ENCODE measurements around the gene CCDC186.

Gene CCDC186

DNA sequence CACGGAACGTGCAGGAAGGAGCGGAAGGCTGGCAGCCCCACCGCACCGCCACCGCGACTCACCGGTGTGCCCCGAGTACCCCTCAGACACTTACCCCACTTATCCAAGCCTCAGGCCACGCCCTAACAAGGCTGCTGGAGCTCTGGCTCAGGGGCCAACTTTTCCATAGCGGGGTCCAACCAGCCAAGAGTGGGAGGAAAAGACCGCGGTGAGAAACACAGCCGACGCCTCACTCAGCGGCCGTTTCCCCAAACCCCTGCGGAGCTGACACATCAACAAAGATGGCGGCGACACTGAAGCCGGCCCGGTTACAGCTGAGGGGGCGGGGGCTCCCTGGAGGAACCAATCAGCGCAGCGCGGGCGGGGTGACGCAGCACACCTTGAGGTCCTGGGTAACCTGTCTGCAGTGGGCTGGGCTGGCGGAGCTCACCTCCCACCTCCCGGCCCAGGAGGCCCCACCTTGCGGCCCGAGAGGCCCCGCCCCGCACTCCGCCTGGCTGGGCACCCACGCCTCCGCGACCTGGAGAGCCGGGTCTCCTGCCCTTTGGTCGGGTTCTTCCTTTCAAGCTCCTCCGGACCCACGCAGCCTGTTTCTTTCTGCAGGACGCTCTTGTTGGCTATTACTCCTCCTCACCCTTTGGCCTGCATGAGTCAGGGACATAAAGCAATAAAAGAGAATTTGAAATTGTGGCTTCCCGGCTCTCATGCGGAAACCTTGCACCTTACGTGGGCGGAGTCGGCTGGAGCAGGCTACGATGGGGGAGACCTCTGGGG lies at the start of gene CCDC186:
Gene CCDC186 (minus strand): TSS at position 283 of the 774 bp plus-strand sequence. CDS start 10,935 bp downstream, outside the sequence.
- peaks cover 18% of the 10 kb centered on the region for H3K36me3 Mint-ChIP-seq
- peaks cover 18% of the 10 kb centered on the region for H3K27me3 Mint-ChIP-seq
- H3K4me3 Mint-ChIP-seq: peak within 1 kb of the TSS; percentile 99
- peak; percentile 99 for DNase-seq
- H3K9me3 Mint-ChIP-seq: no peaks in the 10 kb centered on the region
- H3K4me1 Mint-ChIP-seq: peaks cover 36% of the 10 kb centered on the region
- CTCF ChIA-PET: interaction anchor here (1.5 kb wide), 1 partner anchor 375 kb away, joined by 3 read pairs; no protein-coding TSS in a partner anchor
- peak within 1 kb of the TSS; percentile 97 for H3K27ac Mint-ChIP-seq

DNA sequence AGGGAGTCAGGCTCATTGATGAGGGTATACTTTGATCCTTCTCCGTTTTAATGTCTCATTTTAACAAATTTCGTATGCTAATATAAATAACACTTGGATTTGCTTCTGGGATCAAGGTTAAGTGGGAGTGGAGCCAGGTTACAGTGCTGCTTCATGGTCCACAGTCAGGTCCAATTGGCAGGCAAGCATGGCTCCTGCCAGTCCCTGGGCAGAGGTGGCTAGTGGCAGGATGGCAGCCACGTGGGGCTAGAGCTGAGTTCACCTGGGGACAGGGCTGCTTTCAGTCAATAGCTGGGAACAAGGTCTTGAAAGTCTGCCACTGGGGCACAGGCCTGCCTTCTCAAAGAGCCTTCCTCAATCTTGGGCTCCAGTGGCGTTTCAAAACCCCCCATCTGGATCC lies 49.1 kb upstream of the CCDC186 start:
- no peak for DNase-seq
- no peak overlapping the region for H3K4me3 Mint-ChIP-seq
- no peaks in the 10 kb centered on the region for H3K36me3 Mint-ChIP-seq
- H3K27ac Mint-ChIP-seq: no peak overlapping the region
- no peaks in the 10 kb centered on the region for H3K4me1 Mint-ChIP-seq
- H3K9me3 Mint-ChIP-seq: no peaks in the 10 kb centered on the region
- H3K27me3 Mint-ChIP-seq: peaks cover 18% of the 10 kb centered on the region
- CTCF ChIA-PET: interaction anchor here (1.8 kb wide), 1 partner anchor 81 kb away, joined by 5 read pairs; no protein-coding TSS in a partner anchor

DNA sequence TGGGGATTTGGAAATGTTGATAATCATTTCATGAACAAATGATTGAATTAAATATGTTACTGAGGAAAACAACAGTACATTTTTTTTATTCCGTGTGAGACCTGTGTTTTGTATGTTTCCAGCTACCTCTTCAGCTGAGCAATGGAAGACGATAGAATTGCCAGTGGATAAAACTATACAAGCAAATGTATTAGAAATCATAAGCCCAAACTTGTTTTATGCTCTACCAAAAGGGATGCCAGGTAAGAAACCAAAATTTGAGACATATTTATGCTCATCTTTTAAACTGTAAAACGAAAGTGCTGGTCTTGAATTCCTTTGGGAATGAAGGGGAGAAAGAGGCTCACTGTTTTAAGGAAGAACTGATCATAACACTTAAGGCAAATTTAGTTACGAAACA lies 47.2 kb upstream of the CCDC186 start:
- no peak overlapping the region for H3K27ac Mint-ChIP-seq
- no peaks in the 10 kb centered on the region for H3K4me1 Mint-ChIP-seq
- H3K4me3 Mint-ChIP-seq: no peak overlapping the region
- CTCF ChIA-PET: no interaction called here
- H3K9me3 Mint-ChIP-seq: no peaks in the 10 kb centered on the region
- H3K27me3 Mint-ChIP-seq: peaks cover 19% of the 10 kb centered on the region
- no peaks in the 10 kb centered on the region for H3K36me3 Mint-ChIP-seq
- DNase-seq: no peak

DNA sequence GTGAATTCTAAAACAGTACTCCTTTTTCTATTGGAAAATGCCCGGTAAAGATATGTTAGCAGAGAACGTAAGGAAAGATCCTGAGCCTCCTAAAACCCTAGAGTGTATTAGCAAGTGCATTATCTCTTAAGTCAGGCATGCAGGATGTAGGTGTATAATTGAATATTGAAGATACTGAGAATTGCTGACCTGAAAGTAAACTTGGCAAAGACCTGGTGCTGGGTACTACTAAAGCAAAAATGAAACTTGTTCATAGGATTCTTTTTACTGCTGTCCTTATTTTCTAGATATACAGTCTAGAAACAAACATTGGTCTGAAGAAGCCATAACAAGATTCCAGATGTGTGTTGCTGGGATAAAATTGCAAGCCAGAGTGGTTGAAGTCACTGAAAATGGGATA lies 46.3 kb upstream of the CCDC186 start:
- CTCF ChIA-PET: no interaction called here
- no peak overlapping the region for H3K27ac Mint-ChIP-seq
- peaks cover 16% of the 10 kb centered on the region for H3K27me3 Mint-ChIP-seq
- no peak overlapping the region for H3K4me3 Mint-ChIP-seq
- H3K9me3 Mint-ChIP-seq: no peaks in the 10 kb centered on the region
- no peaks in the 10 kb centered on the region for H3K4me1 Mint-ChIP-seq
- H3K36me3 Mint-ChIP-seq: no peaks in the 10 kb centered on the region
- no peak for DNase-seq

DNA sequence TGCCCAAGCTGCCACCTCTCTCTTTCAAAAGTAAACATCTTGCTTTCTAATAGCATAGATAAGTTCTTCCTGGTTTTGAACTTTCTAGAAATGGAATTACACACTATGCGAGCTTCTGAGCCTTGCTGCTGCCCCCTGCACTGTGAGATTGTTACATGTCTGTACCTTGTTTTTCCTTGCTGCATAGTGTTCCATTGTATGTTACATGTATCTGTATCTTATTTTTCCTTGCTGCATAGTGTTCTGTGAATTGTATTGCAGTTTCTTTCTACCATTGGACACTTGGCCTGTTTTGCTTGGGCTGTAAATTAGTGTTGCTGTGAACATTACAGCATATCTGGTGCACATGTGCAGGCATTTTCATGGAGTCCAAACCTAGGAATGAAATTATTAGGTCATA lies 41.0 kb upstream of the CCDC186 start:
- no peaks in the 10 kb centered on the region for H3K9me3 Mint-ChIP-seq
- DNase-seq: no peak
- peaks cover 10% of the 10 kb centered on the region for H3K27me3 Mint-ChIP-seq
- no peak overlapping the region for H3K4me3 Mint-ChIP-seq
- CTCF ChIA-PET: no interaction called here
- H3K4me1 Mint-ChIP-seq: no peaks in the 10 kb centered on the region
- no peak overlapping the region for H3K27ac Mint-ChIP-seq
- H3K36me3 Mint-ChIP-seq: no peaks in the 10 kb centered on the region

DNA sequence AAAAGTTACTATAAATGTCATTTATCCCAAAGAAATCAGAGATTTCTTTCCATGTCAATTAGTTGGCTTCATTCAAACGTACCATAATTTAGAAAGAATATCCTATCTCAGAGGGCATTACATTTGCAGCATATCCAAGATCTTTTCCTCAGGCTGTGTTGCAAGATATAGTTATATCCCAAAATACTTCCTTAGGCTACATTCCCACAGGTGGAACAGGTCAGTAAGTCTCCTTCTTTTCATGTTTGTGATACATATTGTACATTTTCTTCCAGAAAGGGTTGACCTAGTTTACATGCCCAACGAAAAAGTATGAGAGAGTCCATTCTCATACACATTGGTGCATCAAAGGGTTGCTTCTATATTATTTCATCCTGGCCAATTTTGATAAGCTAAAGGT lies 38.1 kb upstream of the CCDC186 start:
- Mint-ChIP-seq H3K27ac (no peak overlapping the region), H3K36me3 (no peaks in the 10 kb centered on the region), H3K4me3 (no peak overlapping the region)

DNA sequence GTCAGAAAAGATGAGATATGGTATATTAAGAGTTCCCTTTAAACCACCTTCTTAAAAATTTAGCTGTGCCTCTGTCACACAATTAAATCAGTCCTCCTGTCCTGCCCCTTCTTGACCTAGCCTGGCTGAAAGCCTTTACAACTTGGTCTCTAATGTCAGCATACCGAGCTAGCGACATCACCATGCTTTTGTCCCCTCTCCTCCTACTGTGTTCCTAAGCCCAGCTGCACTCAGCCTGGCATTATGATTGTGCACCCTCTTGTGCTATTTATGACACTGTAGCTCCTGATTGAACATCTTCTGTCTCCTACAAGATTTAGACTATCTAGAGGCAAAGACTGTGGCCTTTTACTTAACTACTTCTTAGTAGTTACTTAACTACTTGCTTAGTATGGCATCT lies 34.3 kb upstream of the CCDC186 start:
- CTCF ChIA-PET: interaction anchor here (0.6 kb wide), 1 partner anchor 31 kb away, joined by 3 read pairs; no protein-coding TSS in a partner anchor
- no peaks in the 10 kb centered on the region for H3K36me3 Mint-ChIP-seq
- H3K4me3 Mint-ChIP-seq: no peak overlapping the region
- H3K27me3 Mint-ChIP-seq: no peaks in the 10 kb centered on the region
- H3K27ac Mint-ChIP-seq: no peak overlapping the region
- no peaks in the 10 kb centered on the region for H3K9me3 Mint-ChIP-seq
- no peak for DNase-seq
- H3K4me1 Mint-ChIP-seq: no peaks in the 10 kb centered on the region

More for the DNA sequence above, 38.1 kb upstream of the CCDC186 start:
- DNase-seq: no peak
- no peaks in the 10 kb centered on the region for H3K9me3 Mint-ChIP-seq
- CTCF ChIA-PET: no interaction called here
- H3K27me3 Mint-ChIP-seq: peaks cover 6% of the 10 kb centered on the region
- H3K4me1 Mint-ChIP-seq: no peaks in the 10 kb centered on the region

DNA sequence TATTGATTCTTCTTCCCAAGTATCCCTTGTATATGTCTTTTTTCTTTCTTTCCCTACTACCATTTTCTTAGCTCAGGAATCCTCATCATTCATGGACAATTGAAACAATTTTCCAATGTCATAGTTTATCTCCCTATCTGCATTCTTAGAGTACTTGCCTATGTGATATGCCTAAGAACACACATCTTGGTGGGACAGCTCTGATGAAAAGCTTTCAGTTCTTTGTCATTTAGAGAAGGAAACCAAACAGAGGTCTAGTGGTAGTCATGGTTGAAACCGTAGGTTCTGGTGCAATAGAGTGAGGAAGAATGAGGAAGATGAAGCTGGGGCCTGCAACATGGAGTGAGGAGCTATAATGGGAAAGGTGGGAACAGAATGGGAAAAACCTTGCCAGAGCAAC lies 33.3 kb upstream of the CCDC186 start:
- CTCF ChIA-PET: no interaction called here
- Mint-ChIP-seq H3K36me3 (no peaks in the 10 kb centered on the region), H3K4me1 (no peaks in the 10 kb centered on the region), H3K27me3 (no peaks in the 10 kb centered on the region), H3K27ac (no peak overlapping the region), H3K9me3 (no peaks in the 10 kb centered on the region), H3K4me3 (no peak overlapping the region)
- DNase-seq: no peak

DNA sequence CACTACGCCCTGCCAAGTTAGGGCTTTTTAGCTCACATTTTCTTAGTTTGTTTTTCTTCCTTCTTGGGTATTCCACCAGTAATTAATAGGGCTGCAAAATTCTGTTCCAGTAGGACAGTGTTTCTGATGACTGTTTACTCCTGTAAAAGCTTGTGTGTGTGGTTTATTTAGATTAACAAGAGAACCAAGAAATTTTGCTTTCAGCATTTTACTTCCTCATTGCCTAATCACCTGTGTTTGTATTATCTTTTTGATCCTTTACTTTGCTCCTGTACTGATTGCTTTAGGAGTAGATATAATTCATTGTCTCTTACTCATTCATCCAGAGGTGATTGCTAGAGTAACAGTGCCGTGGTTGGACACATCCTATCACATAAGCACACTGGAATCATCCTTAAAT lies 32.9 kb upstream of the CCDC186 start:
- Mint-ChIP-seq H3K27me3 (no peaks in the 10 kb centered on the region), H3K9me3 (no peaks in the 10 kb centered on the region), H3K36me3 (no peaks in the 10 kb centered on the region), H3K27ac (no peak overlapping the region), H3K4me1 (no peaks in the 10 kb centered on the region), H3K4me3 (no peak overlapping the region)
- DNase-seq: no peak
- CTCF ChIA-PET: no interaction called here

DNA sequence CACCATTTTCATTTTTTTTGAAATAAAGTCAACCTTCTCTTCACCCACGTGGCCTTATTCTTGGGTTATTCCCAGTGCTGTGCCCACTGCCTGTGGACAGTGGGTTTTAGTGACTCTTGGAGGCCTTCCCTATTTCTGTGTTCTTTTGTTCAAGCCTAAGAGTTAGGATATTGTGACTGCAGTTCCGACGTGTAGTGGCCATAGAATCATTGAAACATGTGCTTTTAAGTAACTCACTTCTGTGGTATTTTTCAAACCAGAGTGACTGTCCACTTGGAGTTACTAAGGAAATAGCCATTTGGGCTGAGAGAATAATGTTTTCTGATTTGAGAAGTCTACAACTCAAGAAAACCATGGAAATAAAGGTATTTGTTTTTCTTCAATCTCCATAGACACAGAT lies 28.8 kb upstream of the CCDC186 start:
- Mint-ChIP-seq H3K4me3 (no peak overlapping the region), H3K27me3 (peaks cover 24% of the 10 kb centered on the region), H3K4me1 (no peaks in the 10 kb centered on the region), H3K36me3 (no peaks in the 10 kb centered on the region), H3K27ac (no peak overlapping the region), H3K9me3 (no peaks in the 10 kb centered on the region)
- CTCF ChIA-PET: interaction anchor here (0.5 to 0.7 kb wide), 3 partner anchors 11 to 118 kb away, joined by 3 read pairs; no protein-coding TSS in a partner anchor
- DNase-seq: no peak

DNA sequence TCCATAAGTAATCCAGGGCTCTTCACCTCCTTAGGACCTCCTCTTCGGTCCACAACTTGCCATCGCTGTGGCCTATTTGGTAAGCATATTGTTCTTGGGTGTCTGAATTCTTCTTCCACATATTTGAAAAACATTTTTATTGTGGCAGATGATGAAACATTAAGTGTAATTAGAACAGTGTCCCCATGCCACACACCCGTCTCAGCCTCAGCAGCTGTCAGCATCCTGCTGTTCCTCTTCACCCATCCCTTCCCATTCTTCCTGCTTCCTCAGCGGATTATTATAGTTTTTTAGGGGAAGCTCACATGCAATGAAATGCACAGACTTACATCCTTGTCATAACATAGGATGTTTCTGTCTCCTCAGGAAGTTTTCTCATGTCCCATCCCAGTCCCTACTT lies 25.2 kb upstream of the CCDC186 start:
- peaks cover 48% of the 10 kb centered on the region for H3K27me3 Mint-ChIP-seq
- CTCF ChIA-PET: no interaction called here
- no peak for DNase-seq
- H3K9me3 Mint-ChIP-seq: no peaks in the 10 kb centered on the region
- no peak overlapping the region for H3K27ac Mint-ChIP-seq
- H3K4me3 Mint-ChIP-seq: no peak overlapping the region
- H3K36me3 Mint-ChIP-seq: no peaks in the 10 kb centered on the region
- H3K4me1 Mint-ChIP-seq: peaks cover 11% of the 10 kb centered on the region

DNA sequence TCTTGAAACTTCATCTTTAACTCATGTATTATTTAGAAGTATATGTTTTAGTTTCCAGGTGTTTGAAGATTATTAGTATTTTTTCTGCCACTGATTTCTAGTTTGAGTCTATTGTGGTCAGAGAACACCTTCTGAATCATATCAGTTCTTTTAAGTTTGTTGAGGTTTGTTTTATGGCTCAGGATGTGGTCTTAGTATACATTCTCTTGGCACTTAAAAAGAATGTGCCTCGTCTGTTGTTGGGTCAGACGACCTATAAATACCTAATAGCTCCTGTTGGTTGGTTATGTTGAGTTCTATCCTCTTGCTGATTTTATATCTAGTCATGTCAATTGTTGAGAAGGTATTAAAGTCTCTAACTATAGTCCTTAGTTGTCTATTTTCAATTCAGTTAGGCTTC lies 21.1 kb upstream of the CCDC186 start:
- Mint-ChIP-seq H3K4me1 (peaks cover 11% of the 10 kb centered on the region), H3K27me3 (peaks cover 54% of the 10 kb centered on the region), H3K27ac (no peak overlapping the region), H3K4me3 (no peak overlapping the region), H3K36me3 (no peaks in the 10 kb centered on the region), H3K9me3 (no peaks in the 10 kb centered on the region)
- no peak for DNase-seq
- CTCF ChIA-PET: no interaction called here

DNA sequence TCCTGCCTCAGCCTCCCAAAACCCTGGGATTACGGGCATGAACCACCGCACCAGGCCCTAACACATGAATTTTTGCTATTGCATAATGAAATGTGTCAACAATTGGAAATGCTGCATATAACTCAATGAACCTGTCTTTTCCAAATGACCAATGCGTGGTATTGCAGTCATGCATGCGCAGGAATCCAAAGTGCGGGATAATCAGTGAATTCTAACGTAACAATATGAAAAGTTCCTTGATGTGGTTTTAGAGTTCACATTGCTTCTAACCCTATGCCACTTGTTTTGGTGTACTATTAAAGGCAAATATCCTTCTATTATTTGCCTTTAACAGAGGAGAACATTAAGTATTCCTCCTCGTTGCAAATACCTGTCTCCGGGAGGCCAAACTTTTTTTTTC lies 15.7 kb upstream of the CCDC186 start:
- H3K9me3 Mint-ChIP-seq: no peaks in the 10 kb centered on the region
- peaks cover 38% of the 10 kb centered on the region for H3K27me3 Mint-ChIP-seq
- no peak overlapping the region for H3K27ac Mint-ChIP-seq
- H3K36me3 Mint-ChIP-seq: no peaks in the 10 kb centered on the region
- no peak overlapping the region for H3K4me3 Mint-ChIP-seq
- DNase-seq: no peak
- CTCF ChIA-PET: no interaction called here
- no peaks in the 10 kb centered on the region for H3K4me1 Mint-ChIP-seq

DNA sequence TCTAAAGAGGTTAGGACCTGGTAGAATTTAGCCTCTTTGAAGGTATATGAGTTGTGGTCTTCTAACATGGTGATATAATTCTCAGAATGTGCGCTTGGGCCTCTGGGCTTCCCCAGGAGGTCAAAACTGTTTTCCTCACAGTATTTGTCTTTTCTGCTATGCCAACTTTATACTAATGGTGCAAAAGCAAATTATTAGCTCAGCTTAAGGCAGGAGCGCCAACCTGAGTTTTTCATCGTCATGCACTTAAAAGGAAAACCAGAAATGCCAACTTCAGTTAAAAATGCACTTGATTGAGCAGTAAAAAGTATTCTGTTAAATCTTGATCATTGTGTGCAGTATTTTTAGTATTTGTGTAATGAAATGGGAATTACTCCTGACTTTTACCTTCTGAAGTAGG lies 14.9 kb upstream of the CCDC186 start:
- no peak for DNase-seq
- Mint-ChIP-seq H3K4me3 (no peak overlapping the region), H3K36me3 (no peaks in the 10 kb centered on the region), H3K27me3 (peaks cover 30% of the 10 kb centered on the region), H3K27ac (no peak overlapping the region), H3K4me1 (no peaks in the 10 kb centered on the region), H3K9me3 (no peaks in the 10 kb centered on the region)
- CTCF ChIA-PET: no interaction called here

DNA sequence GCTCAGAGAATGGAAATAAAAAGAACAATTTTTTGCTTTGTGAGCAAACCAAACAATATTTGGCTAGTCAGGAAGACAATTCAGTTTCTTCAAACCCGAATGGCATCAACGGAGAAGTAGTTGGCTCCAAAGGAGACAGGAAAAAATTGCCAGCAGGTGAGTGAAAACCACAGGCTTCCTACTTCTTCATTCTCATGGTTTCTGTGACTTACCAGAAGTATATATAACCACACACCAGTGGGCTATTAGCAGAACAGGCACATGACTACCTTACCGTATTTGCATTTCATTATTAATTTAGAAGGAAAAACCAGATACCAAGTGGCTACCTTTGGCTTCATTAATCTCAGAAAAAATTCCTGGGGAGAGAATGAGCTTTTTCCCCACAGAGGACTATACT lies 14.0 kb upstream of the CCDC186 start:
- H3K36me3 Mint-ChIP-seq: no peaks in the 10 kb centered on the region
- no peak for DNase-seq
- peaks cover 21% of the 10 kb centered on the region for H3K27me3 Mint-ChIP-seq
- H3K27ac Mint-ChIP-seq: no peak overlapping the region
- H3K9me3 Mint-ChIP-seq: no peaks in the 10 kb centered on the region
- CTCF ChIA-PET: no interaction called here
- H3K4me3 Mint-ChIP-seq: no peak overlapping the region
- no peaks in the 10 kb centered on the region for H3K4me1 Mint-ChIP-seq

Data from activated naive CD4-positive, alpha-beta T cell treated with anti-CD3 and anti-CD28 coated beads, Interleukin-2, amount 10 ng/mL, durations not matched to agents 7 days and 5 days (primary cell).